Fibroblast of skin of back (primary cell): Measurements from ENCODE around the gene UCK1.
"Not testable (repeated sequence)": the region's sequence is repeated elsewhere in the genome, so short reads cannot be mapped to it uniquely, and the experiment has no call there.

ENCODE experiments used
- DNase-seq: peaks from one replicate; pipeline ENCODE4 v3.0.0-alpha.2; 2013

Gene UCK1

DNA sequence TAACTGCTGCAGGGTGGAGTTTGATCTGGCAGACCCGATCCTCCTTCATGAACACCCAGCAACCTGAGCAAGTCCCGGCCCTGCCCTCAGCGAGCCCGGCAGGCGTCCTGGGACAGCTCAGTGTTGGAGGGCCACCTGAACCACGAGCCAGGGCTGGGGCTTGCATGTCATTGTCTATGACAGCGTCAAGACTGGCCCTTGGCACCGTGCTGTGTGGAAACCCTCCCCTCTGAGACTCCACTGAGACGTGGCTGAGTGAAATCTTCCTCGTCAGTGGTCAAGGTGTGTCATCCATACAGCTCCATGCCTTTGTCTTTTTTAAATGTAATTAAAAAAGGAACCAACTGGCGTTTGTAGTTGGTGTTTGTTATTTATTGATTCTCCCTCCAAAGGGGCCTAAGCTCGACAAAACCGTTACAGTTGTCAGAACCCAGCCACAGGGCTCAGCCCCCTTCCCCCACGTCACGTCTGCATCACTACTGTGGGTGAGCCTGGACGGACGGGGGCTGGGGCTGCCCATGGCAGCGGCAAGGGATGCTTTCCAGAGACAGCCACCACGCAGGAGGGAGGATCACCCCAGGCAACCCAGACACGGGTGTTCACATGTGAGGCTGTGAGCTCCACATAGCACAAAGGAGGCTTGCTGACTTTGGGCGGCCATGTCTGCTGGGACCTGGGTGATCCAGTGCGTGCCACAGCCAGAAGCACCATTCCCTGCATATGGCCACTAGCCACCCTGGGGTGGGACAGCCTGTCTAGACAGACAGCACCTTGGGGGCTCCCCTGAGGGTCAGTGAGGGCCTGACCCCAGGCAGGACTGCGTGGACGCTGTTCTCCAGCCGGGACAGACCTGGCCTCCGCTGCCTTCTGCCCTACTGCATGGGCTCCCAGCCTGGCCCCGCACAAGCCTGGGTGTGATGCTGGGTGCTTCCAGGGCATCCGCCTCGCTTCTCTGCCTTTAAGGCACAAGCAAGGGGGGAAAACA is 7.3 kb downstream of the UCK1 start:
- no peak for DNase-seq

DNA sequence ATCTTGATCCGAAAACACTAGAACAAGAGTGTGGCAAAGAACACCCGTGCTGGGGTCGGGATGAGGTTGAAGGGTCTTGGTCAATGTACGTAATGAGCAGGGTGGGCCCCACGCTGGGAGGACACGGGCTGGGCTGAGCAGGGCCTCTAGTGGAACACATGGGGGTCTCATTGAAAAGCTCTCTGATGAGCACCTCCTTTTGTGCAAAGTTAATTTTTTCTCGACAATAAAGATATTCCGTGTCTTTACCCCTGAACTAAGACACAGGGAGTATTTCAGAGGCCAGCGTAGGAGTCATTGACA is 8.0 kb downstream of the UCK1 start:
- no peak for DNase-seq

DNA sequence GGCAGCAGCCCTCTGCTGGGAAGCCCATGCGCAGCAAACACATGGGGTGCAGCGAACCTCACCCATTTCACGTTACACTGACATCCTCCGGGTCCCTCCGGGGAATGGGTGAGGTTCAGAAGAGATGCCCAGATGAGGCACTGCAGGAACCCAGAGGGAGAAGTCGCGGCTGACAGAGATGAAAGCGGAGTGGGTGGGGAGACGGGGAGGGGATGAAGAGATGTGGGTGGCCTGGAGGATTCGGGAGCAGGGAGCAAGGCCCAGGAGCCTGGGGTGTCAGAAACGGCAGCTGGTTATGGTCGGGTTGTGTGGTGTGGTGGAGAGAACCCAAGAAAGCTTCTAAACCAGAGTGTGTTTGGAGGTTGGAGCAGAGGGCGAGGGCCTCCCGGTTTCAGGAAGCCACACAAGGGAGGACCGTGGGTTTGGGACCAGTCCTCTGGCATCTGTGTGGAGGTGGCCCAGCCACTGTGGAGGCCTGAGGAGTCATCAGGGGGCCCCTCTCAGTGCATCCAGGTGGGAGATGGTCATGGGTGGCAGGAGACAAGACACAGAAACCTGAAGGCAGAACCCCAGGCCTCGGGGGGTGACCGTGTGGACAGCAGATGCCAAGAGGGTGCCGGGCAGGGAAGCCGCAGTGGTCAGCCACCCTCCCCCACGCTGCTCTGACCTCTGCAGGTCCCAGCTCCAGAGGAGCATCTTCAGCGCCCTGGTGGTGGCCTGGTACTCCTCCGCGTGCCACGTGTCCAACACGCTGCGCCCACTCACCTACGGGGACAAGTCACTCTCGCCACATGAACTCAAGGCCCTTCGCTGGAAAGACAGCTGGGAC is 8.6 kb downstream of the UCK1 start:
- no peak for DNase-seq

DNA sequence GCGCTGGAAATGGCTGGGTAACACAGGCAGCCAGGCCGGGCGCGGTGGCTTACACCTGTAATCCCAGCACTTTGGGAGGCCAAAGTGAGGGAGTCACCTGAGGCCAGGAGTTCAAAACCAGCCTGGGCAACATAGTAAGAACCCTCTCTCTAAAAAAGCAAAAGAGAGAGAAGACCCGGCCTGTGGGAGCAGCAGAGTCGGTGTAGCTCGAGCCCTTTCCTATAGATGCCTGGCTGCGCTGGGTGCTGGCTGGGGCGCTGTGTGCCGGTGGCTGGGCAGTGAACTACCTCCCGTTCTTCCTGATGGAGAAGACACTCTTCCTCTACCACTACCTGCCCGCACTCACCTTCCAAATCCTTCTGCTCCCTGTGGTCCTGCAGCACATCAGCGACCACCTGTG is 9.2 kb downstream of the UCK1 start:
- no peak for DNase-seq

DNA sequence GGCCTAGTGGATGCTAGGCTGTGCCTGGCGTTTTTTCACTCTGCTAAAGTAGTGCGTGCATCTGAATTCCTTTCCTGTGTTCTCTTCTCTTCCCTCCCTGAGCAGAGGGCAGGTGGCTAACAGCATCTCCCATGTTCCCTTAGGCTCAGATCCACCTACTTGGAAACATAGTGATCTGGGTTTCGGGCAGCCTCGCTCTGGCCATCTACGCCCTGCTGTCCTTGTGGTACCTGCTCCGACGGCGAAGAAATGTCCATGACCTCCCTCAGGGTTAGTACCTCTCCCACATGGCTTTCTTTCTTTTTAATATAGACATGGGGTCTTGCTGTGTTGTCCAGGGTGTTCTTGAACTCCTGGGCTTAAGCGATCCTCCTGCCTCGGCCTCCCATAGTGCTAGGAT is 9.9 kb downstream of the UCK1 start:
- no peak for DNase-seq

DNA sequence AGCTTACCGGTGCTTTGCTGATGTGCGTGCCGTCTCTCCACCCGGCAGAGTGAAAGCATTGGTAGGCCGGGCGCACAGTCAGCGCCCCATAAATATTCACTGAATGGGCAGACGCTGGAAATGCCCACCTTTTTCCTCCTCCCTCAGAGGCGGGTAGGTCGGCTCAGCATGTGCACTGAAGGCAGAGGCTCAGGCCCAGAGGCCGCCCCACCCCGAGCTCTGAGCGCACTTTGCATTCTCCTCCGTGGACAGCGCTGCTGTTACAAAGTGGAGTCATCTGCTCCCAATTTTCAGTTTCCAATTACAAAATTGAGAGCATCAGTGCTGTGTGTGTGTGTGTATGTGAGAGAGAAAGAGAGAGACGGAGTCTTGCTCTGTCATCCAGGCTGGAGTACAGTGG is 10.6 kb downstream of the UCK1 start:
- DNase-seq: no peak

DNA sequence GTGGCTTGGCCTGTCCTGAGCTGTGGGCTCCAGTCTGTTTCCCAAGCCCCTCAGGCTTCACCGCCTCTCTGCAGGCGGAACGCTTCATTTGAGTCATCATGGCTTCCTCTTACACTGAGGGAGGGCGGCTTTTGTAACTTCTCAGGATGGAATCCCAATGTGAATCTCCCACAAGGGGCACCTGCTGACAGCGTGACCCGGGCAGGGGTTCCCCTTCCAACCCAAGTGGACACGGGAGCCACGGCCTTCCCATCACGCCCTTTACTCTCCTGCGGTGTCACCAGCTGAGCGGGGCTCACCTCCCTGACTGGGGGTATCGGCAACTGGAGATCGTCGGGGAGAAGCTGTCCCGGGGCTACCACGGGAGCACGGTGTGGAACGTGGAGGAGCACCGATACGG is 12.5 kb downstream of the UCK1 start:
- DNase-seq: no peak

DNA sequence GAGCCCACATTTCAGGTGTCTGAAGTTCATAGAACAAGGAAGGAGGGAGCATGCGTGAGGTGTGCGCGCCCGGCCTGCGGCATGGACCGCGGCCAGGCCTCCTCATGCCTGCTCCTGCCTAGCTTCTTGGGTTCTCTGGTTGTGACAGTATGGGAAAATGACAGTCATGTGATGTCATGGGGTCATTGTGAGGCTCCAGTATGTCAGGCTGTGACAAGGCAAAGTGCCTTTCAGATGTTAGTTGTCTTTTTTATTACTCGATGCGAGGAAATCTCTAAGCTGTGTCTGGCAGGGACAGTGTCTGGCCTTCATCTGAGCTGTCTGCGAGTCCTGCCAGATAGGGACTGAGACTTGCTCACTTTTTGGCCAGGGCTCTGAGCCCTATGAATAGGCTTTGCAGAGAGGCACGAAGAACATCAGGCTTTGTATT is 13.3 kb downstream of the UCK1 start:
- DNase-seq: no peak

DNA sequence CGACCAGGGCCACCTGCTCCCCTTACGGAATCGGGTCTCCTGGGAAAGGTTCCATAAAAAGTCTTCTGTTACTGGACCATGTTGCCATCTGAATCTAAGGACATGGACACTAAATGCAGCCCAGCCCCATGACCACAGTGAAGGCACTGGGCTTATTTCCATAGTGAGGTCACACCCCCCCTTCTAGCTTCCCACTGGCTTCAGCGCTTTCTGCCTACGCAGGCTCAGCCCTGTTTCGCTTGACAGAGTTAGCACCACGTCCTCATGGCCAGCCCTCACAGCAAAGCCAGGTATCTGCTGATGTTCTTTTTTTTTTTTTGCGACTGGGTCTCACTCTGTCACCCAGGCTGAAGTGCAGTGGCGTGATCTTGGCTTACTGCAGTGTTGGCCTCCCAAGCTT is 14.1 kb downstream of the UCK1 start:
- DNase-seq: no peak

DNA sequence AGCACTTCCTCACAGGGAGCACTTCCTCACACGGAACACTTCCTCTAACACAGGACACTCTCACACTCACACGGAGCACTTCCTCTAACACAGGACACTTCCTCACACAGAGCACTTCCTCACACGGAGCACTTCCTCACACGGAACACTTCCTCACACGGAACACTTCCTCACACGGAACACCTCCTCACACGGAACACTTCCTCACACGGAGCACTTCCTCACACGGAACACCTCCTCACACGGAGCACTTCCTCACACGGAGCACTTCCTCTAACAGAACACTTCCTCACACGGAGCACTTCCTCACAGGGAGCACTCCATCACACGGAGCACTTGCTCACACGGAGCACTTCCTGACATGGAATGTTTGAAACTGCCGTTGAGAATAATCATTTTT is 15.0 kb downstream of the UCK1 start:
- DNase-seq: no peak

DNA sequence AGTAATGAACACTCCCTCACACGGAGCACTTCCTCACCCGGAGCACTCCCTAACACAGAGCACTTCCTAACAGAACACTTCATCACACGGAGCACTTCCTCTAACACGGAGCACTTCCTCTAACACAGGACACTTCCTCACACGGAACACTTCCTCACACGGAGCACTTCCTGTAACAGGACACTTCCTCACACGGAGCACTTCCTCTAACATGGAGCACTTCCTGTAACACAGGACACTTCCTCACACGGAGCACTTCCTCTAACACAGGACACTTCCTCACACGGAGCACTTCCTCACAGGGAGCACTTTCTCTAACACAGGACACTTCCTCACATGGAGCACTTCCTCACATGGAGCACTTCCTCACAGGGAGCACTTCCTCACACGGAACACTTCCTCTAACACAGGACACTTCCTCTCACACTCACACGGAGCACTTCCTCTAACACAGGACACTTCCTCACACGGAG is 15.5 kb downstream of the UCK1 start:
- not testable (repeated sequence) for DNase-seq

DNA sequence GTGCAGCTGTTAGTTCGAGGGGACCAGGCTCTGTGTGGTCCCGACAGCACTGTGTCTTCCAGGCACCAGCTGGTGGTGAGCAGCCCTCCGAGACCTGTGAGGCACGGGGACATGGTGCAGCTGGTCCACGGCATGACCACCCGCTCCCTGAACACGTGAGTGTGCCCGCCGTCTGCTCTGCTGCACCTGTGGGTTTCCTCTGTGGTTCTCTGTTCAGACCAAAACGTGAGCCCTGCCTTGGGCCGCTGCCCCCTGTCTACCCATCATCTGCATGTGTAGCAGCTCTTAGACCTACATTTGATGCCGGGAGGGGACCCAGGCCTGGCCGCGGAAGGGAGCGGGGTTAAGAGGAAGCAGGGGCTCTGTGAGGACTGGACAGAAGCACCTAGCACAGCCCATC is 17.9 kb downstream of the UCK1 start:
- no peak for DNase-seq

DNA sequence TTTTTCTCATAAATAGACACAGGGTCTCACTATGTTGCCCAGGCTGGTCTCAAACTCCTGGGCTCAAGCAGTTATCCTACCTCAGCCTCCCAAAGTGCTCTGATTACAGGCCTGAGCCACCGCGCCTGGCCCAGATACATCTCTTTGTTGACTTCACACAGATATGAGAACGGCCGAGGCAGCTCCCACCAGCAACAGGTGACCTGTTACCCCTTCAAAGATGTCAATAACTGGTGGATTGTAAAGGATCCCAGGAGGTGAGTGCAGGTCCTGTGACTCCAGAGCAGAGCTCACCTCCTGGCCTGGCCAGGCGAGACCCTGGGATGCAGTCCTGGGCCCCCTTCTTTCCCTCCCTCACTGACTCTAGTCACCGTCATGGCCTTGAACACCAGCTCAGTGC is 19.2 kb downstream of the UCK1 start:
- DNase-seq: no peak

DNA sequence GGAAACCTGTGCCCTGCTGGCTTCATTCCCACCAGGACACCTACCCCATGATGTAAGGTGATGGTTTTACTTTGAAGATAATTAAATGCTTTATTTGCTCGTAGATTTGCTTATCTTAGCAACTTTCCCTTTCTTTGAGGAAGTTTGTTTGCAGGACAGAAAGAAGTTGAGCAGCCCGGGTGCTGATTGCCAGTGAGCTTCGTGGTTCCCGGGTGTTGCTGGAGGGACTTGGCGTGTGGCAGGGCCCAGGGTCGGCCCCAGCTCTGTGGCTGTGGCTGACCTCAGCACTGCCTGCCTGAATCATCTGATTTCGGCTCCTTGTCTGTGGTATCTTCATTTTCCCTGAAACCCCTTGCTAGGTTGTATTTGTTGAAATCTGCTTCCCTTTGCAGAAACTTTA is 19.6 kb downstream of the UCK1 start:
- DNase-seq: no peak

DNA sequence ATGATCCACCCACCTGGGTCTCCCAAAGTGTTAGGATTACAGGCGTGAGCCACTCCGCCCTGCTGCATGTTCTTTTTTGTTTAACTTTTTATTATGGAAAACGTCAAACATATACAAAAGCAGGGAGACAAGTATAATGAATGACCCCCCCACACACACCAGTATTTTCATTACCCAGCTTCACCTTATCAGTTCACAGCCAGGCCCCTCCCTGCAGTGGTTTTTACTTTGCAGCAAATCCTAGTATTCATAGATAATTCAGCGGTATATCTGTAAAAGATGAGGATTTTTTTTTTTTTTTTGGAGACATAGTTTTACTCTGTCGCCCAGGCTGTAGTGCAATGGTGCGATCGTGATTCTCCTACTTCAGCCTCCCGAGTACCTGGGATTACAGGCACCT is 26.1 kb downstream of the UCK1 start:
- no peak for DNase-seq

DNA sequence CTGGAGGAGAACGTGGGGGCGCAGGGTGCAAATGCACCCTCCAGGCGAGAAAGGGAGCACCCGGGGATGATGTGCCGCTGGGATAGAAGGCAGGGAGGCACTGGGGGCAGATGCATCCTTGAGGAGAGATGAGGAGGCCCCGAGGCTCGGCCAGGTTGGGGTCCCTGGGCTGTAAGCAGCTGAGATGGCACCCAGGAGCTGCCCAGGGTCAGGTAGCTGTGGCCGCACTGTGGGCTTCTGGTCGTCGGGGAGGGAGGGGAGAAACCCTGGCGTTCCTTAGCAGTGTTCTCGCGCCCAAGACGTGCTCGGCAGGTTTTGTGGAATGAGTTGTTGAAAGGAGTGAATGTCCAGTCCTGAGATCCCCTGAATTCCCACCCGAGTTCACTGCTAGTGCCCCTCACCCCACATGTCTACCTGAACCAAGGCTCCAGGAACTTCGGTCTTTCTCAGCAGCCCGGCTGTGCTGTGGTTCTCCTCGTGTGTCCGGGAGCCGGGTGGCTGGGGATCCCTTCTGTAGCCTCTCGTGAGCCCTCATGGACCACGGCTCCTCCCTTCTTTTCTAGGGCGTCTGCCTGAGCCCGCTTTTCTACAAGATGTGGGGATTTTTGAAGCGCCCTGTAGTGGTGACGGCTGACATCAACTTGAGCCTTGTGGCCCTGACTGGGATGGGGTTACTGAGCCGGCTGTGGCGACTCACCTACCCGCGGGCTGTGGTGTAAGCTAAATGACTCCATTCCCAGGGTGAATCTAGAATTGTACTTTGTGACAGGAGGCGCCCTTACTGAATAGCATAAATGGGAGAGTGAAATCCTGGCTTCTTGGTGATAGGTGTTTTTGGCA is 27.2 kb downstream of the UCK1 start:
- peak; percentile 31 for DNase-seq

DNA sequence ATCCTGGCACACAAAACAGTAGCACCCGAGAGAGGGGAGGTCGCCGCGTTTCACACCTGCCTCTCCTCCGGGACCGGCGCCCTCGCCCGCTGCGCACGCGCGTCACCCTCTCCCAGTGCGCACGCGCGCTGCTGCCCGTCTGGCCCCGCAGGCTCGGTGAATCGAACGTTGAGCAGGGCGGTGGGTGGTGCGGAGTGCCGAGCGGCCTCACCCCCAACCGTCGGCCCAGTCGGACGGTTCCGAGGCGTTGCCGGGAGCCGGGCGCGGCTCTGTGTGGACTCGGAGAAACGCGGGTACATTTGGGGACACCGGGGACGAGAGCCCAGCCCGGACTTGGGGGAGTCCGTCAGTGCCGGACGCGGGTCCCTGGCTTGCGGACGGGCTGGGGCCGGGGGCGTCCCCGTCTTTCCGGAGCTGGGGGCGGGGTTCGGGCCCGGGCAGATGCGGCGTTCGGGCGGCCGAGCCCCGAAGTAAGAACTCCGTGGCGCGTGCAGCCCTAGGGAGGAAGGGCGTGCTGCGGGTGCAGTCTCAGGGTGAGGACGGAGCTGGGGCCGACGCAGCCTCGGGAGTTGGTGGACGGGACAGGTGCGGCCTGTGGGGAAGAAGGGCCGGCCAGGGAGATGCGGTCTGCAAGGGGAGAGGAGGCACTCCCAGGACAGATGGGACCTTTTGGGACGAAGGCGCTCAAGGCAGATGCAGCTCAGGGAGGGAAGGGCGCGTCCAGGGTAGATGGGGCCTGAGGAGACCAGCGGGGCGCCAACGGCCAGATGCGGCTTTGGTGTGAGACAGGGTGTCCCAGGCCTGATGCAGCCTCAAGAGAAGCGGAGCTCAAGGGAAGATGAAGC is 28.1 kb downstream of the UCK1 start, which contains the start of gene POMT1:
Gene POMT1, plus strand, starts transcription at position 138 of the 845 bp plus-strand sequence. CDS start 1,301 bp downstream, outside the sequence.
- DNase-seq: peak; percentile 80

DNA sequence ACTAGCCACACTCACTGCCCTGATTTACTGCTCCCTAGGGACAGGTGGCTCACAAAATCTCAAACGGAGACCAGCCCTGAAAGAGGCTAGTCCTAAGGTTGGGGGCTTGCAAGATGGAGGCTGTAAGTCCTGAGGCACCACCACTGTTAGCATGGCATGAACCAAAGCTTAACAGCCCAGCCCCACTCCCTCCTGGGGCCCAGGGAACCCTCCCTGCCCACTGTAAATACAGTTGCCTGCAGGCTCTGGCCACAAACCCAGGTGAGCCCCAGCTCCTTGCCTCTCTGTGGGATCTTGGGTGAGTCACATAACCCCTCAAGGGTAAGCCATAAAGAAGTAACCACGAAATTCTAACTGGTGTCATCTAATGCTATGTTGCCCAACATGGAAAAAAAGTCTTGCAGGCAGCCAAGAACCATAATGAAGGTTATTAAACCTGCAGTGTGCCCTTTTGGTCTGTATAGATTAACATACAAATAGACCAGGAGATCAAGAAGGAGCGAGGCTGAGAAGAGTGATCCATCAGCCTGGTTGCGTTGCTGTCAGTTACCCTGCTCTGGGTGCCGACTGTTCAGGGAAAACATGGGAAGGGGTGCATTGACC is 30.0 kb downstream of the UCK1 start:
- DNase-seq: peak; percentile 50

DNA sequence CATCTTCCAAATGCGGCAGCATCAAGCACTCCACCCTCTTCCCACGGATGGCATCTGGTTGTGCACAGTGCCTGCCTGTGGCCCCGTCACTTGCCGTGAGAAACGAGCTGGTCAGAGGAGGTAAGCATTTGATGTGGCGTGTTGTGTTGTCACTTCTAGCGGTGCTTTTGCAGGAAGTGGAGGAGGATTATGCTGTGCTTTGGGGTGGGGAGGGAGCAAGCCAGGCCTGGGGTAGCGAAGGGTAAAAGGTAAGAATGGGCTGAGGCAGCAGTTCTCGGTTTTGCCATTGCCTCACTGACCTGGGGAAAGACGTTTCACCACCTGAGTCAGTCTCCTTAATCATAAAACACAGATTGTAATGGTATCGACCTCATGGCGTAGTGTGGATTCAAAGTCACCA is 30.7 kb downstream of the UCK1 start:
- no peak for DNase-seq

DNA sequence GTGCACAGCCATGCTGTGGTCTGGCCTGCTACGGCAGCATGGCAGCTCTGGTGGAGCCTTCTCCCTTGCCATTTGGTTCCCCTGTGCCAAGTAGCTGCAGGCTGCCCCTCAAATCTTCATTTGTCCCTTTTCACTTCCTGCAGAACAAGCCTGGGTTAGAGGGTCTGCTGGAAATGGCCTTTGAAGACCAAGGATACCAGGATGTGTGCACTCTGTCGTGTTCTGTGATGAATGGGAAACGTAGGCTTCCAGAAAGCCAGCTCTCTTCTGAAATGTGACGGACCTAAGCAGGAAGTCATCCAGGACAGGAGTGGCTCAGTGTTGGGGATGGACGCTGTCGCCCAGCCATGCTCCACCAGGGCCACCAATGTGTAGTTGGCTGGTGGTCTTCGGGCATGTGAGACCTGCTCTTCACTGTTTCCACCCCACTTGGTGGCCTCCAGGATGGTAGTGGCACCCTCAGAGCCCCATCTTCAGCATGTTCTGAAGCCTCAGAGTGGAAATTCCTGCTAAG is 31.8 kb downstream of the UCK1 start:
- no peak for DNase-seq

DNA sequence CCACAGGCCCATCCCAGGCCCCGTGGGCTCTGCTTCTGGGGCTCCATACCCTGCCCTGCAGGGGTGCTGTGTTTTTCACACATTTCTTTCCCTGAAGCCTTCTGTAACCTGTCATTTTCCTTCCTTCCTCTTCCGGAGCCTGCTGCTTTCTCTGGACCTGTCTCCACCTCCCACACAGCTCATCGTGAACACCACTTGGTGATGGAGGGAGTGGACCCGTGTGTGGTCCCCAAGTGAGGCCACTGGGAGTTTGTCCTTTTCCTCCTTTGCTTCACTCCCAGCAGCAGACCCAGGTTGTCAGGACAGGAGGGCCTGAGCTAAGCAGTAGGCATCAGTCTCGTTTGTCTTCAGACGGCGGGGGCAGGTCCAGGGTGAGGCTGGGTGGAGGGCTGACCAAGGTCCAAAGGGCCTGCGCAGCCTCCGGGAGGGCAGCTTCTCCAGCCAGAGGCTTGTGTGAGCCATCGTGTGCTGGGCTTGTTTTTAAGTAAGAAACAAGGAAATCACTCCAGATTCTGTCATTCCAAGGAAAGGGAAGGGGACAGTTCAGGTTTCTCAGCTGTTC is 34.1 kb downstream of the UCK1 start:
- DNase-seq: no peak
